ENCODE results near the gene POLE2. TPM values are rescaled to one million over a fixed set of nuclear protein-coding genes. Genes with fewer than 3 reads are reported as not detected.

The POLE2 gene
- total and polyA plus RNA-seq, 2 experiments from 2014 or later = 41.9 to 53.3 TPM

- TF ChIP-seq, protein P1, sequence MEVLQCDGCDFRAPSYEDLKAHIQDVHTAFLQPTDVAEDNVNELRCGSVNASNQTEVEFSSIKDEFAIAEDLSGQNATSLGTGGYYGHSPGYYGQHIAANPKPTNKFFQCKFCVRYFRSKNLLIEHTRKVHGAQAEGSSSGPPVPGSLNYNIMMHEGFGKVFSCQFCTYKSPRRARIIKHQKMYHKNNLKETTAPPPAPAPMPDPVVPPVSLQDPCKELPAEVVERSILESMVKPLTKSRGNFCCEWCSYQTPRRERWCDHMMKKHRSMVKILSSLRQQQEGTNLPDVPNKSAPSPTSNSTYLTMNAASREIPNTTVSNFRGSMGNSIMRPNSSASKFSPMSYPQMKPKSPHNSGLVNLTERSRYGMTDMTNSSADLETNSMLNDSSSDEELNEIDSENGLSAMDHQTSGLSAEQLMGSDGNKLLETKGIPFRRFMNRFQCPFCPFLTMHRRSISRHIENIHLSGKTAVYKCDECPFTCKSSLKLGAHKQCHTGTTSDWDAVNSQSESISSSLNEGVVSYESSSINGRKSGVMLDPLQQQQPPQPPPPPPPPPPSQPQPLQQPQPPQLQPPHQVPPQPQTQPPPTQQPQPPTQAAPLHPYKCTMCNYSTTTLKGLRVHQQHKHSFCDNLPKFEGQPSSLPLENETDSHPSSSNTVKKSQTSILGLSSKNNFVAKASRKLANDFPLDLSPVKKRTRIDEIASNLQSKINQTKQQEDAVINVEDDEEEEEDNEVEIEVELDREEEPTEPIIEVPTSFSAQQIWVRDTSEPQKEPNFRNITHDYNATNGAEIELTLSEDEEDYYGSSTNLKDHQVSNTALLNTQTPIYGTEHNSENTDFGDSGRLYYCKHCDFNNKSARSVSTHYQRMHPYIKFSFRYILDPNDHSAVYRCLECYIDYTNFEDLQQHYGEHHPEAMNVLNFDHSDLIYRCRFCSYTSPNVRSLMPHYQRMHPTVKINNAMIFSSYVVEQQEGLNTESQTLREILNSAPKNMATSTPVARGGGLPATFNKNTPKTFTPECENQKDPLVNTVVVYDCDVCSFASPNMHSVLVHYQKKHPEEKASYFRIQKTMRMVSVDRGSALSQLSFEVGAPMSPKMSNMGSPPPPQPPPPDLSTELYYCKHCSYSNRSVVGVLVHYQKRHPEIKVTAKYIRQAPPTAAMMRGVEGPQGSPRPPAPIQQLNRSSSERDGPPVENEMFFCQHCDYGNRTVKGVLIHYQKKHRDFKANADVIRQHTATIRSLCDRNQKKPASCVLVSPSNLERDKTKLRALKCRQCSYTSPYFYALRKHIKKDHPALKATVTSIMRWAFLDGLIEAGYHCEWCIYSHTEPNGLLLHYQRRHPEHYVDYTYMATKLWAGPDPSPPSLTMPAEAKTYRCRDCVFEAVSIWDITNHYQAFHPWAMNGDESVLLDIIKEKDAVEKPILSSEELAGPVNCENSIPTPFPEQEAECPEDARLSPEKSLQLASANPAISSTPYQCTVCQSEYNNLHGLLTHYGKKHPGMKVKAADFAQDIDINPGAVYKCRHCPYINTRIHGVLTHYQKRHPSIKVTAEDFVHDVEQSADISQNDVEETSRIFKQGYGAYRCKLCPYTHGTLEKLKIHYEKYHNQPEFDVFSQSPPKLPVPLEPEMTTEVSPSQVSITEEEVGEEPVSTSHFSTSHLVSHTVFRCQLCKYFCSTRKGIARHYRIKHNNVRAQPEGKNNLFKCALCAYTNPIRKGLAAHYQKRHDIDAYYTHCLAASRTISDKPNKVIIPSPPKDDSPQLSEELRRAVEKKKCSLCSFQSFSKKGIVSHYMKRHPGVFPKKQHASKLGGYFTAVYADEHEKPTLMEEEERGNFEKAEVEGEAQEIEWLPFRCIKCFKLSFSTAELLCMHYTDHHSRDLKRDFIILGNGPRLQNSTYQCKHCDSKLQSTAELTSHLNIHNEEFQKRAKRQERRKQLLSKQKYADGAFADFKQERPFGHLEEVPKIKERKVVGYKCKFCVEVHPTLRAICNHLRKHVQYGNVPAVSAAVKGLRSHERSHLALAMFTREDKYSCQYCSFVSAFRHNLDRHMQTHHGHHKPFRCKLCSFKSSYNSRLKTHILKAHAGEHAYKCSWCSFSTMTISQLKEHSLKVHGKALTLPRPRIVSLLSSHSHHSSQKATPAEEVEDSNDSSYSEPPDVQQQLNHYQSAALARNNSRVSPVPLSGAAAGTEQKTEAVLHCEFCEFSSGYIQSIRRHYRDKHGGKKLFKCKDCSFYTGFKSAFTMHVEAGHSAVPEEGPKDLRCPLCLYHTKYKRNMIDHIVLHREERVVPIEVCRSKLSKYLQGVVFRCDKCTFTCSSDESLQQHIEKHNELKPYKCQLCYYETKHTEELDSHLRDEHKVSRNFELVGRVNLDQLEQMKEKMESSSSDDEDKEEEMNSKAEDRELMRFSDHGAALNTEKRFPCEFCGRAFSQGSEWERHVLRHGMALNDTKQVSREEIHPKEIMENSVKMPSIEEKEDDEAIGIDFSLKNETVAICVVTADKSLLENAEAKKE (CRISPR knock-in tag; IDR thresholded peaks at IDR 0.05) = no peak
Measured at GRCh38 chr14:49612671-49613070, 75.3 kb downstream of the POLE2 start (continued).

GRCh38 chr14:49612251-49612650 lies 75.8 kb downstream of the POLE2 start:
- H3K4me3 Mint-ChIP-seq = no peak overlapping the region
- Histone ChIP-seq H3K27ac (ENCODE audit: low read depth) (no peak overlapping the region), H3K27me3 (ENCODE audit: insufficient read depth) (no peaks in the 10 kb centered on the region), H3K36me3 (ENCODE audit: insufficient read depth) (peaks cover 10% of the 10 kb centered on the region), H3K4me1 (ENCODE audit: insufficient read depth) (no peaks in the 10 kb centered on the region), H3K4me2 (no peak overlapping the region), H3K4me3 (no peak overlapping the region), H4K20me1 (replicated peaks; ENCODE audit: insufficient read depth) (peaks cover 20% of the 10 kb centered on the region; the same call in 1 of the 2 replicates), H3K79me2 (replicated peaks; ENCODE audit: insufficient read depth) (peaks cover 14% of the 10 kb centered on the region; the same call in 1 of the 2 replicates), H3K9me2 (ENCODE audit: insufficient read depth) (no peaks in the 10 kb centered on the region), H2AFZ (no peak overlapping the region), H3F3A (replicated peaks; ENCODE audit: low read depth) (no peaks in the 10 kb centered on the region; the same call in 1 of the 2 replicates)
- no peak for ATAC-seq
- H3K27ac Mint-ChIP-seq = no peak overlapping the region
- H3K36me3 Mint-ChIP-seq (ENCODE audit: low read depth) = peaks cover 44% of the 10 kb centered on the region; the same call in 2 of the 3 replicates
- no peak for DNase-seq (ENCODE audit: low spot score)
- H3K27me3 Mint-ChIP-seq (ENCODE audit: insufficient read depth, low read depth, poor library complexity) = no peaks in the 10 kb centered on the region
- no peaks in the 10 kb centered on the region for H3K9me3 Mint-ChIP-seq
- H3K4me1 Mint-ChIP-seq = peaks cover 2% of the 10 kb centered on the region; the same call in 2 of the 3 replicates
- no peak for TF ChIP-seq REST (IDR thresholded peaks at IDR 0.05; ENCODE audit: unreplicated experiment)
- TF ChIP-seq ETS1 (IDR thresholded peaks at IDR 0.05) = no peak
- TF ChIP-seq CREB1 (CRISPR knock-in tag; IDR thresholded peaks at IDR 0.05; ENCODE audit: low read depth) = no peak
- TF ChIP-seq, protein P1 (CRISPR knock-in tag; IDR thresholded peaks at IDR 0.05) = no peak

Data from GM23338 (cell line).